Neural progenitor cell (in vitro differentiated cells): ENCODE data around the gene F2RL1.

Source experiments
- EZH2 ChIP-seq: fragments of 200-600 bp; sonication (generic); IDR thresholded peaks from 2 replicates; pipeline ENCODE4 v1.6.1; 2017; ENCODE audit warnings: antibody characterized with exemption, mild to moderate bottlenecking, moderate library complexity
- EZH2phosphoT487 ChIP-seq: fragments of 200-600 bp; sonication (generic); IDR thresholded peaks from 2 replicates; pipeline ENCODE4 v1.6.1; 2017; ENCODE audit warnings: antibody characterized with exemption
- TF ChIP-seq, protein P1 (sequence below): fragments of 200-600 bp; sonication (generic); IDR thresholded peaks from 2 replicates; pipeline ENCODE4 v1.5.1; 2017; ENCODE audit warnings: antibody characterized with exemption, mild to moderate bottlenecking

DNA sequence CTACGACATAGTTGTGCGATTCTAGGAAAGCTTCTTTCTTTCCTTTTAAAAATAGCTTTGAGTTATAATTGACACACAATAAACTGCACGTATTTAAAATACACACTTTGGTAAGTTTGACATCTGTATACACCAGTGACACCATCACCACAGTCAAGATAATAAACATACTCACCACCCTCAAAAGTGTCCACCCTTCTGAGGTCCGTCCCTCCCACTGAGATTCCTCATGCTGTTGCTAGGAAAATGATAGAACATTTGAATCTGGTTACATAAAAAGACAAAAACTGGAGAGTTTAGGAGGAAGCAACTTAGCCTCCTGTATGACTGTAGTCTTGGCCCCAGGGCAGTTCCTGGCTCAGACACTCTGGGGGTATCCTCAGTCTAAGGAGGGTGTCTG is 48.2 kb downstream of the F2RL1 start:
- TF ChIP-seq, protein P1, sequence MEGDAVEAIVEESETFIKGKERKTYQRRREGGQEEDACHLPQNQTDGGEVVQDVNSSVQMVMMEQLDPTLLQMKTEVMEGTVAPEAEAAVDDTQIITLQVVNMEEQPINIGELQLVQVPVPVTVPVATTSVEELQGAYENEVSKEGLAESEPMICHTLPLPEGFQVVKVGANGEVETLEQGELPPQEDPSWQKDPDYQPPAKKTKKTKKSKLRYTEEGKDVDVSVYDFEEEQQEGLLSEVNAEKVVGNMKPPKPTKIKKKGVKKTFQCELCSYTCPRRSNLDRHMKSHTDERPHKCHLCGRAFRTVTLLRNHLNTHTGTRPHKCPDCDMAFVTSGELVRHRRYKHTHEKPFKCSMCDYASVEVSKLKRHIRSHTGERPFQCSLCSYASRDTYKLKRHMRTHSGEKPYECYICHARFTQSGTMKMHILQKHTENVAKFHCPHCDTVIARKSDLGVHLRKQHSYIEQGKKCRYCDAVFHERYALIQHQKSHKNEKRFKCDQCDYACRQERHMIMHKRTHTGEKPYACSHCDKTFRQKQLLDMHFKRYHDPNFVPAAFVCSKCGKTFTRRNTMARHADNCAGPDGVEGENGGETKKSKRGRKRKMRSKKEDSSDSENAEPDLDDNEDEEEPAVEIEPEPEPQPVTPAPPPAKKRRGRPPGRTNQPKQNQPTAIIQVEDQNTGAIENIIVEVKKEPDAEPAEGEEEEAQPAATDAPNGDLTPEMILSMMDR = no peak
- TF ChIP-seq EZH2 (no peak), EZH2phosphoT487 (no peak)
